HepG2 (cell line): Measurements from ENCODE around the gene SIRT7. TPM values are rescaled to one million over a fixed set of nuclear protein-coding genes. Genes with fewer than 3 reads are reported as not detected.

Experiments used
- AKAP8 ChIP-seq: sonication (generic); formaldehyde crosslinking; IDR thresholded peaks from 2 replicates; pipeline ENCODE4 v1.5.1; 2020; ENCODE audit warnings: mild to moderate bottlenecking, missing genetic modification reagents
- BCL6 ChIP-seq: IDR thresholded peaks from 2 replicates; pipeline ENCODE4 v1.6.1; 2016; ENCODE audit warnings: missing genetic modification reagents, missing compliant biosample characterization
- ETV5 ChIP-seq: IDR thresholded peaks from 2 replicates; pipeline ENCODE4 v1.6.1; 2018; ENCODE audit warnings: missing biosample characterization, missing genetic modification reagents, inconsistent platforms, borderline replicate concordance
- FOXC1 ChIP-seq: sonication (generic); formaldehyde crosslinking; IDR thresholded peaks from 2 replicates; pipeline ENCODE4 v1.8.0; 2022; ENCODE audit warnings: mild to moderate bottlenecking, missing genetic modification reagents, borderline replicate concordance
- GLI4 ChIP-seq: sonication (generic); formaldehyde crosslinking; IDR thresholded peaks from 2 replicates; pipeline ENCODE4 v1.5.1; 2020; ENCODE audit warnings: missing genetic modification reagents, mild to moderate bottlenecking, moderate library complexity, borderline replicate concordance
- HOXA5 ChIP-seq: sonication (generic); formaldehyde crosslinking; IDR thresholded peaks from 2 replicates; pipeline ENCODE4 v1.4.0; 2020; ENCODE audit warnings: missing genetic modification reagents
- MBNL3 ChIP-seq: fragments of 250-450 bp; sonication (Bioruptor Pico); conservative IDR thresholded peaks from 2 replicates; pipeline ENCODE4 v1.8.0; 2022; ENCODE audit warnings: mild to moderate bottlenecking, inconsistent platforms
- ZBTB7A ChIP-seq: sonication (generic); formaldehyde crosslinking; IDR thresholded peaks from 2 replicates; pipeline ENCODE4 v1.8.0; 2022; ENCODE audit warnings: mild to moderate bottlenecking, missing genetic modification reagents
- ZNF331 ChIP-seq: sonication (generic); formaldehyde crosslinking; IDR thresholded peaks from 2 replicates; pipeline ENCODE4 v1.4.0; 2020; ENCODE audit warnings: missing genetic modification reagents
- ZNF430 ChIP-seq: sonication (generic); formaldehyde crosslinking; IDR thresholded peaks from 2 replicates; pipeline ENCODE4 v1.9.0; 2021; ENCODE audit warnings: mild to moderate bottlenecking, missing genetic modification reagents
- ZNF446 ChIP-seq: sonication (generic); formaldehyde crosslinking; IDR thresholded peaks from 2 replicates; pipeline ENCODE4 v1.5.0; 2020; ENCODE audit warnings: mild to moderate bottlenecking, missing genetic modification reagents
- ZNF563 ChIP-seq: sonication (generic); formaldehyde crosslinking; IDR thresholded peaks from 2 replicates; pipeline ENCODE4 v1.8.0; 2022; ENCODE audit warnings: mild to moderate bottlenecking, moderate library complexity, missing genetic modification reagents
- ZNF567 ChIP-seq: sonication (generic); formaldehyde crosslinking; IDR thresholded peaks from 2 replicates; pipeline ENCODE4 v1.8.1; 2023; ENCODE audit warnings: mild to moderate bottlenecking, missing genetic modification reagents, borderline replicate concordance
- ZNF772 ChIP-seq: sonication (generic); formaldehyde crosslinking; IDR thresholded peaks from 2 replicates; pipeline ENCODE4 v1.5.0; 2020; ENCODE audit warnings: mild to moderate bottlenecking, missing genetic modification reagents
- polyA plus RNA-seq, 8 experiments: library from polyadenylated mRNA; depleted of rRNA in 3 of 8; stranded (reverse) in 7 of 8; unstranded in 1 of 8; fragments of >200 nt; fragmentation: Illumina TruSeq in 4 of 8; extraction: Trizol in 4 of 8; gene quantifications; 2 replicates each; pipeline versions ENCODE4 v1.2.1 to v1.2.3, GENCODE V29; 2011 to 2016; ENCODE audit warnings: low read depth in 4 of 8, missing spikeins in 1 of 8, mixed read lengths in 1 of 8; ENCODE audit not compliant: insufficient read depth in 1 of 8
- total RNA-seq, 5 experiments: library from RNA; depleted of rRNA; stranded (reverse); fragments of >200 nt; fragmentation: Illumina TruSeq; extraction: Trizol; gene quantifications; 2 replicates each; pipeline ENCODE4 v1.2.3, GENCODE V29; 2016; ENCODE audit warnings: low read depth in 1 of 5
- TF ChIP-seq, protein P1 (sequence below): sonication (generic); formaldehyde crosslinking; IDR thresholded peaks from 2 replicates; pipeline ENCODE4 v1.4.0; 2020; ENCODE audit warnings: mild to moderate bottlenecking, missing genetic modification reagents
- TF ChIP-seq, protein P2 (sequence below): sonication (generic); formaldehyde crosslinking; IDR thresholded peaks from 2 replicates; pipeline ENCODE4 v1.4.0; 2020; ENCODE audit warnings: missing genetic modification reagents
- TF ChIP-seq, protein P3 (sequence below): sonication (generic); formaldehyde crosslinking; IDR thresholded peaks from 2 replicates; pipeline ENCODE4 v1.4.0; 2020; ENCODE audit warnings: low read depth, missing genetic modification reagents

SIRT7 gene
- total and polyA plus RNA-seq, 2 of the 13 experiments (the other 11 are each of a cell fraction or from before 2014, with no cell fraction given): 8.3 to 24.8 TPM

DNA sequence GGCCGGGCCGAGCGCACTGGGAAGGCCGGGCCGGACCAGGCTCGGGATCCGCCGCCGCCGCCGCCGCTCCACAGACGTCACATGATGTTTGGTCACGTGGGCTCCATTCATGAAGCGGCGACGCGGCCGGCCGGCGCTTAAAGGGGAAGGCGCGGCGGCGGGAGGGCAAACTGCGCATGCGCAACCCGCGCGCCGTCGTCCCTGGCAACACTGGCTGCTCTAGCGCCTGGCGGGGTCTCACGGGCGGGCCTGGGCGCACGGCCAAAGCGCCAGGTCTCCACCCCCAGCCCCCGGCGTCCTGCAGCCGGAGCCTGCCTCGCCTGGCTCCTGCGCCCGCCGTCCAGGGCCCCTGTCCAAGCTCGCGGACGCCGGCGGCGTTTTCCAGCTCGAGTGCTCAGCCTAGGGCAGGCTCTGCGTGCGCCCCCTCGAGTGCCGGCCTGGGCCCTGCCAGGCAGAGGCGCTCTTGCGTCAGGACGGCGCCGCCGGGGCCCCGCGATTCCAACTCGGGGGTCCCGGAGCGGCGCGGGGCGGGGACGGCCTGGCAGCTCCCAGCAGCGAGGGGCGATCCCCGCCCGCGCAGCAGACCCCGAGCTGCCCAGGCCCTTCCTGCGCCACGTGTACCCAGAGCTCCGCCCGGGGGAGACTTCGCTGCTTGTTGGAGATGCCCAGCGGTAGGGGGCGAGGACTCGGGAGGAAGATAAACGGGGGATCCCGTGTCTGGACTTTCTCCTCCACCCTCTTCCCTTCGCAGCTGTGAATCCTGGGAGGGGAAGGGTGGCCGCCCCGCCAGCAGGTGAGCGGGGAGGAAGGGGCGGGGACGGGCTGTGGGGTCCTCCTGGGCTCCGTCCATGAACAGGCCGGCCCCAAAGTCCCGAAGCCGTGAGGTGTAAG lies 9.9 kb upstream of the SIRT7 start, which contains the start of gene MAFG (continued):
- TF ChIP-seq ZBTB7A (CRISPR knock-in tag) (peak; percentile 60), ZNF567 (peak; percentile 82; the same call in 1 of the 2 replicates), ZNF772 (peak; percentile 86; the same call in 1 of the 2 replicates), GLI4 (CRISPR knock-in tag) (peak; percentile 92), ETV5 (CRISPR knock-in tag) (peak; percentile 12; the same call in 1 of the 2 replicates), FOXC1 (no peak; the same call in 1 of the 2 replicates), HOXA5 (CRISPR knock-in tag) (peak; percentile 80), ZNF430 (CRISPR knock-in tag) (no peak; the same call in 1 of the 2 replicates), MBNL3 (CRISPR knock-in tag) (no peak), BCL6 (CRISPR knock-in tag) (peak; percentile 10; the same call in 1 of the 2 replicates), AKAP8 (CRISPR knock-in tag) (peak; percentile 80; the same call in 1 of the 2 replicates), ZNF446 (CRISPR knock-in tag) (peak; percentile 19; the same call in 1 of the 2 replicates), ZNF563 (CRISPR knock-in tag) (0 out of 2 replicates have a peak, but pooled peaks have one; percentile 25), ZNF331 (CRISPR knock-in tag) (peak; percentile 52; the same call in 1 of the 2 replicates)
- TF ChIP-seq, protein P1, sequence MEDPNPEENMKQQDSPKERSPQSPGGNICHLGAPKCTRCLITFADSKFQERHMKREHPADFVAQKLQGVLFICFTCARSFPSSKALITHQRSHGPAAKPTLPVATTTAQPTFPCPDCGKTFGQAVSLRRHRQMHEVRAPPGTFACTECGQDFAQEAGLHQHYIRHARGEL (CRISPR knock-in tag): 0 out of 2 replicates have a peak, but pooled peaks have one; percentile 10
- TF ChIP-seq, protein P2, sequence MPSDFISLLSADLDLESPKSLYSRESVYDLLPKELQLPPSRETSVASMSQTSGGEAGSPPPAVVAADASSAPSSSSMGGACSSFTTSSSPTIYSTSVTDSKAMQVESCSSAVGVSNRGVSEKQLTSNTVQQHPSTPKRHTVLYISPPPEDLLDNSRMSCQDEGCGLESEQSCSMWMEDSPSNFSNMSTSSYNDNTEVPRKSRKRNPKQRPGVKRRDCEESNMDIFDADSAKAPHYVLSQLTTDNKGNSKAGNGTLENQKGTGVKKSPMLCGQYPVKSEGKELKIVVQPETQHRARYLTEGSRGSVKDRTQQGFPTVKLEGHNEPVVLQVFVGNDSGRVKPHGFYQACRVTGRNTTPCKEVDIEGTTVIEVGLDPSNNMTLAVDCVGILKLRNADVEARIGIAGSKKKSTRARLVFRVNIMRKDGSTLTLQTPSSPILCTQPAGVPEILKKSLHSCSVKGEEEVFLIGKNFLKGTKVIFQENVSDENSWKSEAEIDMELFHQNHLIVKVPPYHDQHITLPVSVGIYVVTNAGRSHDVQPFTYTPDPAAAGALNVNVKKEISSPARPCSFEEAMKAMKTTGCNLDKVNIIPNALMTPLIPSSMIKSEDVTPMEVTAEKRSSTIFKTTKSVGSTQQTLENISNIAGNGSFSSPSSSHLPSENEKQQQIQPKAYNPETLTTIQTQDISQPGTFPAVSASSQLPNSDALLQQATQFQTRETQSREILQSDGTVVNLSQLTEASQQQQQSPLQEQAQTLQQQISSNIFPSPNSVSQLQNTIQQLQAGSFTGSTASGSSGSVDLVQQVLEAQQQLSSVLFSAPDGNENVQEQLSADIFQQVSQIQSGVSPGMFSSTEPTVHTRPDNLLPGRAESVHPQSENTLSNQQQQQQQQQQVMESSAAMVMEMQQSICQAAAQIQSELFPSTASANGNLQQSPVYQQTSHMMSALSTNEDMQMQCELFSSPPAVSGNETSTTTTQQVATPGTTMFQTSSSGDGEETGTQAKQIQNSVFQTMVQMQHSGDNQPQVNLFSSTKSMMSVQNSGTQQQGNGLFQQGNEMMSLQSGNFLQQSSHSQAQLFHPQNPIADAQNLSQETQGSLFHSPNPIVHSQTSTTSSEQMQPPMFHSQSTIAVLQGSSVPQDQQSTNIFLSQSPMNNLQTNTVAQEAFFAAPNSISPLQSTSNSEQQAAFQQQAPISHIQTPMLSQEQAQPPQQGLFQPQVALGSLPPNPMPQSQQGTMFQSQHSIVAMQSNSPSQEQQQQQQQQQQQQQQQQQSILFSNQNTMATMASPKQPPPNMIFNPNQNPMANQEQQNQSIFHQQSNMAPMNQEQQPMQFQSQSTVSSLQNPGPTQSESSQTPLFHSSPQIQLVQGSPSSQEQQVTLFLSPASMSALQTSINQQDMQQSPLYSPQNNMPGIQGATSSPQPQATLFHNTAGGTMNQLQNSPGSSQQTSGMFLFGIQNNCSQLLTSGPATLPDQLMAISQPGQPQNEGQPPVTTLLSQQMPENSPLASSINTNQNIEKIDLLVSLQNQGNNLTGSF: peak; percentile 48; the same call in 1 of the 2 replicates
- TF ChIP-seq, protein P3, sequence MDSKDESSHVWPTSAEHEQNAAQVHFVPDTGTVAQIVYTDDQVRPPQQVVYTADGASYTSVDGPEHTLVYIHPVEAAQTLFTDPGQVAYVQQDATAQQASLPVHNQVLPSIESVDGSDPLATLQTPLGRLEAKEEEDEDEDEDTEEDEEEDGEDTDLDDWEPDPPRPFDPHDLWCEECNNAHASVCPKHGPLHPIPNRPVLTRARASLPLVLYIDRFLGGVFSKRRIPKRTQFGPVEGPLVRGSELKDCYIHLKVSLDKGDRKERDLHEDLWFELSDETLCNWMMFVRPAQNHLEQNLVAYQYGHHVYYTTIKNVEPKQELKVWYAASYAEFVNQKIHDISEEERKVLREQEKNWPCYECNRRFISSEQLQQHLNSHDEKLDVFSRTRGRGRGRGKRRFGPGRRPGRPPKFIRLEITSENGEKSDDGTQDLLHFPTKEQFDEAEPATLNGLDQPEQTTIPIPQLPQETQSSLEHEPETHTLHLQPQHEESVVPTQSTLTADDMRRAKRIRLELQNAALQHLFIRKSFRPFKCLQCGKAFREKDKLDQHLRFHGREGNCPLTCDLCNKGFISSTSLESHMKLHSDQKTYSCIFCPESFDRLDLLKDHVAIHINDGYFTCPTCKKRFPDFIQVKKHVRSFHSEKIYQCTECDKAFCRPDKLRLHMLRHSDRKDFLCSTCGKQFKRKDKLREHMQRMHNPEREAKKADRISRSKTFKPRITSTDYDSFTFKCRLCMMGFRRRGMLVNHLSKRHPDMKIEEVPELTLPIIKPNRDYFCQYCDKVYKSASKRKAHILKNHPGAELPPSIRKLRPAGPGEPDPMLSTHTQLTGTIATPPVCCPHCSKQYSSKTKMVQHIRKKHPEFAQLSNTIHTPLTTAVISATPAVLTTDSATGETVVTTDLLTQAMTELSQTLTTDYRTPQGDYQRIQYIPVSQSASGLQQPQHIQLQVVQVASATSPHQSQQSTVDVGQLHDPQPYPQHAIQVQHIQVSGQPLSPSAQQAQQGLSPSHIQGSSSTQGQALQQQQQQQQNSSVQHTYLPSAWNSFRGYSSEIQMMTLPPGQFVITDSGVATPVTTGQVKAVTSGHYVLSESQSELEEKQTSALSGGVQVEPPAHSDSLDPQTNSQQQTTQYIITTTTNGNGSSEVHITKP (CRISPR knock-in tag): no peak
